ENCODE results near the gene SETD2. TPM values are rescaled to one million over a fixed set of nuclear protein-coding genes. Genes with fewer than 3 reads are reported as not detected.

Gene SETD2
- total and polyA plus RNA-seq, 9 of the 15 experiments (the other 6 are each of a cell fraction or from before 2014, with no cell fraction given): 8.2 to 44.0 (median 33.6) TPM

DNA sequence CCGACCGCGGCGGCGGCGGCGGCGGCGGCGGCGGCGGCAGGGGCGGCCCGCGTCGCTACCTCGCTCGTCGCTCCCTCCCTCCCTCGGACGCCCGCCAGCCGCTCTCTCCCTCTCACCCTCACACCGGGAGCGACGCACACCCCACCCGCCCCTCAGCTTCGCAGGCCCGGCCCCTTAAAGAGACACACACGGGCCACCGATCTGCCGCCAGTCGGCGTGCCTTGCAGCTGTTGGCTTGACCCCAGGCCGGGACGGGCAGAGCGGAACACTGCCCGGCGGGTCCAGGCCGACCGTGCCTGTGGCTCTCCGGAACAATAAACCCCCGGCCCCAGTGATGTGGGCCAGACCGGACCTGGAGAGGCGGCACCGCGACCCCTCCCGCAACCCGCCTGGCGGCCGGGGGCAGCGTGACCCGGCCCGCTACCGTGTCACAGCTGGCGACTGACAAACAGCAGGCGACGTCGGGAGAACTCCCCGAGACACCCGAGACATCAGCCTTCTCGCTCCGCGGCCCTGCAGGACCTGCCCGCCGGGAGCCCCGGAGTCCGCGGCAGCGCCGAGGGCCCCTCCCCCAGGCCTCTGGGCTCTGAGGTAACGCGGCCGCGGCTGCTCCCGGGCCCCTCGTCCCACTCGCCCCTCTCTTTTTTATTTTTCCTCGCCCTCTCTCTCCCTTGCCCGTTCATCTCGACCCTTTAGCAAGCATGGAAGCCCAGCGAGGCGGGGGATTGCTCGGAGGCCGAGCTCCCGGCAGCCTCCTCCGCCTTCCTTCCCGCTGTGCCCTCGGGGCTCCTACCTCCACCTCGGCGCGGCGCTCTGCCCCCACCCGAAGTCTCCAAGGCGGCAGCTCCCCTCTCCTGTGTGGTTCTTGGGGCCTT is at the start of gene SETD2 (continued):
- TF ChIP-seq SIN3B (IDR thresholded peaks at IDR 0.05; ENCODE audit: low read depth) (peak; percentile 18; the same call in 1 of the 2 replicates), ZNF584 (CRISPR knock-in tag; IDR thresholded peaks at IDR 0.05; ENCODE audit: low read depth) (no peak), ZKSCAN1 (IDR thresholded peaks at IDR 0.05; ENCODE audit: low read depth, low read length) (0 out of 2 replicates have a peak, but pooled peaks have one; percentile 10), ETV6 (IDR thresholded peaks at IDR 0.05; ENCODE audit: borderline replicate concordance in 1 of 2, low read depth in 2 of 2, low read length in 1 of 2) (no peak; a peak in 1 of 4 replicates), ETV6 (CRISPR knock-in tag; IDR thresholded peaks at IDR 0.05; ENCODE audit: borderline replicate concordance) (no peak), ZNF586 (CRISPR knock-in tag; conservative IDR thresholded peaks at IDR 0.05) (no peak), KAT7 (CRISPR knock-in tag; IDR thresholded peaks at IDR 0.05; ENCODE audit: borderline replicate concordance) (no peak), CXXC5 (CRISPR knock-in tag; IDR thresholded peaks at IDR 0.05) (peak; percentile 61), SP1 (CRISPR knock-in tag; IDR thresholded peaks at IDR 0.05) (peak; percentile 94), MAZ (CRISPR knock-in tag; conservative IDR thresholded peaks at IDR 0.05 in 1 of 2, IDR thresholded peaks at IDR 0.05 in 1 of 2) (peak; percentile 94)
- TF ChIP-seq, protein P1, sequence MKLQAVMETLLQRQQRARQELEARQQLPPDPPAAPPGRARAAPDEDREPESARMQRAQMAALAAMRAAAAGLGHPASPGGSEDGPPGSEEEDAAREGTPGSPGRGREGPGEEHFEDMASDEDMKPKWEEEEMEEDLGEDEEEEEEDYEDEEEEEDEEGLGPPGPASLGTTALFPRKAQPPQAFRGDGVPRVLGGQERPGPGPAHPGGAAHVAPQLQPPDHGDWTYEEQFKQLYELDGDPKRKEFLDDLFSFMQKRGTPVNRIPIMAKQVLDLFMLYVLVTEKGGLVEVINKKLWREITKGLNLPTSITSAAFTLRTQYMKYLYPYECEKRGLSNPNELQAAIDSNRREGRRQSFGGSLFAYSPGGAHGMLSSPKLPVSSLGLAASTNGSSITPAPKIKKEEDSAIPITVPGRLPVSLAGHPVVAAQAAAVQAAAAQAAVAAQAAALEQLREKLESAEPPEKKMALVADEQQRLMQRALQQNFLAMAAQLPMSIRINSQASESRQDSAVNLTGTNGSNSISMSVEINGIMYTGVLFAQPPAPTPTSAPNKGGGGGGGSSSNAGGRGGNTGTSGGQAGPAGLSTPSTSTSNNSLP (IDR thresholded peaks at IDR 0.05; ENCODE audit: borderline replicate concordance, low read depth, low read length): no peak
- TF ChIP-seq, protein P2, sequence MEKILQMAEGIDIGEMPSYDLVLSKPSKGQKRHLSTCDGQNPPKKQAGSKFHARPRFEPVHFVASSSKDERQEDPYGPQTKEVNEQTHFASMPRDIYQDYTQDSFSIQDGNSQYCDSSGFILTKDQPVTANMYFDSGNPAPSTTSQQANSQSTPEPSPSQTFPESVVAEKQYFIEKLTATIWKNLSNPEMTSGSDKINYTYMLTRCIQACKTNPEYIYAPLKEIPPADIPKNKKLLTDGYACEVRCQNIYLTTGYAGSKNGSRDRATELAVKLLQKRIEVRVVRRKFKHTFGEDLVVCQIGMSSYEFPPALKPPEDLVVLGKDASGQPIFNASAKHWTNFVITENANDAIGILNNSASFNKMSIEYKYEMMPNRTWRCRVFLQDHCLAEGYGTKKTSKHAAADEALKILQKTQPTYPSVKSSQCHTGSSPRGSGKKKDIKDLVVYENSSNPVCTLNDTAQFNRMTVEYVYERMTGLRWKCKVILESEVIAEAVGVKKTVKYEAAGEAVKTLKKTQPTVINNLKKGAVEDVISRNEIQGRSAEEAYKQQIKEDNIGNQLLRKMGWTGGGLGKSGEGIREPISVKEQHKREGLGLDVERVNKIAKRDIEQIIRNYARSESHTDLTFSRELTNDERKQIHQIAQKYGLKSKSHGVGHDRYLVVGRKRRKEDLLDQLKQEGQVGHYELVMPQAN (IDR thresholded peaks at IDR 0.05; ENCODE audit: borderline replicate concordance): peak; percentile 89
- TF ChIP-seq, protein P3, sequence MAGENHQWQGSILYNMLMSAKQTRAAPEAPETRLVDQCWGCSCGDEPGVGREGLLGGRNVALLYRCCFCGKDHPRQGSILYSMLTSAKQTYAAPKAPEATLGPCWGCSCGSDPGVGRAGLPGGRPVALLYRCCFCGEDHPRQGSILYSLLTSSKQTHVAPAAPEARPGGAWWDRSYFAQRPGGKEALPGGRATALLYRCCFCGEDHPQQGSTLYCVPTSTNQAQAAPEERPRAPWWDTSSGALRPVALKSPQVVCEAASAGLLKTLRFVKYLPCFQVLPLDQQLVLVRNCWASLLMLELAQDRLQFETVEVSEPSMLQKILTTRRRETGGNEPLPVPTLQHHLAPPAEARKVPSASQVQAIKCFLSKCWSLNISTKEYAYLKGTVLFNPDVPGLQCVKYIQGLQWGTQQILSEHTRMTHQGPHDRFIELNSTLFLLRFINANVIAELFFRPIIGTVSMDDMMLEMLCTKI (IDR thresholded peaks at IDR 0.05; ENCODE audit: partially characterized antibody): no peak
- TF ChIP-seq, protein P4, sequence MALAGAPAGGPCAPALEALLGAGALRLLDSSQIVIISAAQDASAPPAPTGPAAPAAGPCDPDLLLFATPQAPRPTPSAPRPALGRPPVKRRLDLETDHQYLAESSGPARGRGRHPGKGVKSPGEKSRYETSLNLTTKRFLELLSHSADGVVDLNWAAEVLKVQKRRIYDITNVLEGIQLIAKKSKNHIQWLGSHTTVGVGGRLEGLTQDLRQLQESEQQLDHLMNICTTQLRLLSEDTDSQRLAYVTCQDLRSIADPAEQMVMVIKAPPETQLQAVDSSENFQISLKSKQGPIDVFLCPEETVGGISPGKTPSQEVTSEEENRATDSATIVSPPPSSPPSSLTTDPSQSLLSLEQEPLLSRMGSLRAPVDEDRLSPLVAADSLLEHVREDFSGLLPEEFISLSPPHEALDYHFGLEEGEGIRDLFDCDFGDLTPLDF (CRISPR knock-in tag; IDR thresholded peaks at IDR 0.05): peak; percentile 72; the same call in 1 of the 2 replicates
- TF ChIP-seq, protein P5, sequence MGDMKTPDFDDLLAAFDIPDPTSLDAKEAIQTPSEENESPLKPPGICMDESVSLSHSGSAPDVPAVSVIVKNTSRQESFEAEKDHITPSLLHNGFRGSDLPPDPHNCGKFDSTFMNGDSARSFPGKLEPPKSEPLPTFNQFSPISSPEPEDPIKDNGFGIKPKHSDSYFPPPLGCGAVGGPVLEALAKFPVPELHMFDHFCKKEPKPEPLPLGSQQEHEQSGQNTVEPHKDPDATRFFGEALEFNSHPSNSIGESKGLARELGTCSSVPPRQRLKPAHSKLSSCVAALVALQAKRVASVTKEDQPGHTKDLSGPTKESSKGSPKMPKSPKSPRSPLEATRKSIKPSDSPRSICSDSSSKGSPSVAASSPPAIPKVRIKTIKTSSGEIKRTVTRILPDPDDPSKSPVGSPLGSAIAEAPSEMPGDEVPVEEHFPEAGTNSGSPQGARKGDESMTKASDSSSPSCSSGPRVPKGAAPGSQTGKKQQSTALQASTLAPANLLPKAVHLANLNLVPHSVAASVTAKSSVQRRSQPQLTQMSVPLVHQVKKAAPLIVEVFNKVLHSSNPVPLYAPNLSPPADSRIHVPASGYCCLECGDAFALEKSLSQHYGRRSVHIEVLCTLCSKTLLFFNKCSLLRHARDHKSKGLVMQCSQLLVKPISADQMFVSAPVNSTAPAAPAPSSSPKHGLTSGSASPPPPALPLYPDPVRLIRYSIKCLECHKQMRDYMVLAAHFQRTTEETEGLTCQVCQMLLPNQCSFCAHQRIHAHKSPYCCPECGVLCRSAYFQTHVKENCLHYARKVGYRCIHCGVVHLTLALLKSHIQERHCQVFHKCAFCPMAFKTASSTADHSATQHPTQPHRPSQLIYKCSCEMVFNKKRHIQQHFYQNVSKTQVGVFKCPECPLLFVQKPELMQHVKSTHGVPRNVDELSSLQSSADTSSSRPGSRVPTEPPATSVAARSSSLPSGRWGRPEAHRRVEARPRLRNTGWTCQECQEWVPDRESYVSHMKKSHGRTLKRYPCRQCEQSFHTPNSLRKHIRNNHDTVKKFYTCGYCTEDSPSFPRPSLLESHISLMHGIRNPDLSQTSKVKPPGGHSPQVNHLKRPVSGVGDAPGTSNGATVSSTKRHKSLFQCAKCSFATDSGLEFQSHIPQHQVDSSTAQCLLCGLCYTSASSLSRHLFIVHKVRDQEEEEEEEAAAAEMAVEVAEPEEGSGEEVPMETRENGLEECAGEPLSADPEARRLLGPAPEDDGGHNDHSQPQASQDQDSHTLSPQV (IDR thresholded peaks at IDR 0.05): no peak
